Sigmoid colon (tissue), 7 donors: Measurements from ENCODE around the gene SLC39A6. TPM values are rescaled to one million over a fixed set of nuclear protein-coding genes. Genes with fewer than 3 reads are reported as not detected.

Experiments
- DNase-seq: peaks from one replicate; pipeline ENCODE4 v3.0.0-alpha.2; 2019
- H3K27ac ChIP-seq, 4 donors: fragments of 200-600 bp; sonication (generic); one replicate each; pipeline ENCODE4 v1.5.1; 2016 to 2019; ENCODE audit warnings: mild to moderate bottlenecking in 1 of 4
- H3K27me3 ChIP-seq, 3 donors: fragments of 200-600 bp; sonication (generic); one replicate each; pipeline ENCODE4 v1.5.1; 2019; ENCODE audit warnings: mild to moderate bottlenecking in 1 of 3
- H3K36me3 ChIP-seq, 4 donors: fragments of 200-600 bp; sonication (generic); one replicate each; pipeline ENCODE4 v1.5.1; 2016 to 2019
- H3K4me1 ChIP-seq, 4 donors: fragments of 200-600 bp; sonication (generic); one replicate each; pipeline ENCODE4 v1.5.1; 2017 to 2019
- H3K4me3 ChIP-seq, 4 donors: fragments of 200-600 bp; sonication (generic); one replicate each; pipeline ENCODE4 v1.5.1; 2017 to 2019; ENCODE audit warnings: mild to moderate bottlenecking in 2 of 4, moderate library complexity in 1 of 4
- H3K9me3 ChIP-seq, 4 donors: fragments of 200-600 bp in 3 of 4; sonication (generic) in 3 of 4; one replicate each; pipeline versions ENCODE4 v1.5.1 to v1.6.1; 2013 to 2019
- EP300 ChIP-seq, 4 donors: sonication (generic); formaldehyde crosslinking; IDR thresholded peaks; one replicate each; pipeline ENCODE4 v1.6.1; 2017; ENCODE audit warnings: antibody characterized with exemption in 4 of 4
- POLR2A ChIP-seq, 2 donors: fragments of 450-650 bp; IDR thresholded peaks; one replicate each; pipeline ENCODE4 v1.6.1; 2016; ENCODE audit warnings: antibody characterized with exemption in 2 of 2, mild to moderate bottlenecking in 2 of 2, moderate library complexity in 2 of 2
- POLR2AphosphoS5 ChIP-seq, 4 donors: sonication (generic); formaldehyde crosslinking; IDR thresholded peaks; one replicate each; pipeline ENCODE4 v1.6.1; 2017; ENCODE audit warnings: antibody characterized with exemption in 4 of 4
- WGBS, 2 donors: extraction: QIAGEN DNeasy Blood & Tissue Kit; methylation state at CpG; one replicate each; pipeline ENCODE4 v1.1.7; 2013; 5-methylcytosine and 5-hydroxymethylcytosine counted together
- intact Hi-C: fragments of 100-400 bp; cut with DNase I; formaldehyde crosslinking; loops from one replicate; pipeline ENCODE4 v1.15.1; 2023
- polyA plus RNA-seq, 3 donors: library from polyadenylated mRNA; stranded (reverse); fragments of 200-250 nt; gene quantifications; one replicate each; pipeline ENCODE4 v1.2.3, GENCODE V29; 2013
- total RNA-seq, 4 donors: library from RNA; depleted of rRNA; stranded (reverse); fragments of >200 nt; gene quantifications; one replicate each; pipeline ENCODE4 v1.1.0, GENCODE V29; 2016
- TF ChIP-seq, protein P1 (sequence below), 4 experiments: fragments of 450-650 bp in 3 of 4; fragments of 200-600 bp in 1 of 4; IDR thresholded peaks; one replicate each; pipeline ENCODE4 v1.5.1; 2016 to 2019; ENCODE audit warnings: antibody characterized with exemption in 4 of 4, mild to moderate bottlenecking in 3 of 4, moderate library complexity in 2 of 4
- donor health status: healthy with polysubstance abuse.
- donor health status: Bipolar disorder and iron deficiency.
- donor health status: healthy.

The SLC39A6 gene
- total and polyA plus RNA-seq, 7 donors, result 1.8 to 34.6 (median 28.1) TPM

DNA sequence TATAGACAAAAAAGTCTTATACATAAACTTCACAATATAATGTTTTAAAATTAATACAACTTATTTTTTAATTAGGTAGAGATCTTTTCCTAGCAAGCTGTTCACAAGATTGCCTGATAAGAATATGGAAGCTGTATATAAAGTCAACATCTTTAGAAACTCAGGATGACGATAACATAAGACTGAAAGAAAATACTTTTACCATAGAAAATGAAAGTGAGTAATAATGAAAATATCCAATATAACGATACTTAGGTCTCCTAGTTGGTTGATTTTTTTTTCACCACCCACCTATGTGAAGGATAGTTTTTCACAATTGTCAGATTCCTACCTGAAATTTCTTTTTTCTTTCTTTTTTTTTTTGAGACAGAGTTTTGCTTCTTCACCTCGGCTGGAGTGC, 13.6 kb upstream of the SLC39A6 start:
- intact Hi-C loops, result no loop called here
- H3K4me3 ChIP-seq, result no peak overlapping the region
- TF ChIP-seq POLR2AphosphoS5 (IDR thresholded peaks at IDR 0.05), result no peak
- TF ChIP-seq, protein P1, sequence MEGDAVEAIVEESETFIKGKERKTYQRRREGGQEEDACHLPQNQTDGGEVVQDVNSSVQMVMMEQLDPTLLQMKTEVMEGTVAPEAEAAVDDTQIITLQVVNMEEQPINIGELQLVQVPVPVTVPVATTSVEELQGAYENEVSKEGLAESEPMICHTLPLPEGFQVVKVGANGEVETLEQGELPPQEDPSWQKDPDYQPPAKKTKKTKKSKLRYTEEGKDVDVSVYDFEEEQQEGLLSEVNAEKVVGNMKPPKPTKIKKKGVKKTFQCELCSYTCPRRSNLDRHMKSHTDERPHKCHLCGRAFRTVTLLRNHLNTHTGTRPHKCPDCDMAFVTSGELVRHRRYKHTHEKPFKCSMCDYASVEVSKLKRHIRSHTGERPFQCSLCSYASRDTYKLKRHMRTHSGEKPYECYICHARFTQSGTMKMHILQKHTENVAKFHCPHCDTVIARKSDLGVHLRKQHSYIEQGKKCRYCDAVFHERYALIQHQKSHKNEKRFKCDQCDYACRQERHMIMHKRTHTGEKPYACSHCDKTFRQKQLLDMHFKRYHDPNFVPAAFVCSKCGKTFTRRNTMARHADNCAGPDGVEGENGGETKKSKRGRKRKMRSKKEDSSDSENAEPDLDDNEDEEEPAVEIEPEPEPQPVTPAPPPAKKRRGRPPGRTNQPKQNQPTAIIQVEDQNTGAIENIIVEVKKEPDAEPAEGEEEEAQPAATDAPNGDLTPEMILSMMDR (IDR thresholded peaks at IDR 0.05), result no peak
- no peak for TF ChIP-seq POLR2A (IDR thresholded peaks at IDR 0.05)
- TF ChIP-seq EP300 (IDR thresholded peaks at IDR 0.05), result no peak
- no peaks in the 10 kb centered on the region for H3K9me3 ChIP-seq
- 81 to 87% methylated on average over 3 of the region's 3 CpGs for WGBS, 2 donors
- H3K4me1 ChIP-seq, result no peaks in the 10 kb centered on the region
- H3K27me3 ChIP-seq, result no peaks in the 10 kb centered on the region
- no peak overlapping the region for H3K27ac ChIP-seq
- H3K36me3 ChIP-seq, result peaks cover 25 to 98% (median 44%) of the 10 kb centered on the region in 4 donors
- no peak for DNase-seq

DNA sequence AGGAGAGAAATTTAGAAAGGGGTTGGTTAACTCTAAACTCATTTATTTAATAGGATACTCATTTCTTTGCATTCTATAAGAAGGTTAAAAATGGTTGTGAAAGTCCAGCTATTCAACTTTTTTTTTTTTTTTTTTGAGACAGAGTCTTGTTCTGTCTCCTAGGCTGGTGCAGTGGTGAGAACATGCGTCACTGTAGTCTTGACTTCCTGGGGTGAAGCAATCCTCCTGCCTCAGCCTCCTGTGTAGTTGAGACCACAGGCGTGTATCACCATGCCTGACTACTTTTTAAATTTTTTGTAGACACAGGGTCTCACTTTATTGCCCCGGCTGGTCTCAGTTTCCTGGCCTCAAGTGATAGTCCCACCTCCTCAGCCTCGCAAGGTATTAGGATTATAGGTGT, 12.4 kb upstream of the SLC39A6 start:
- TF ChIP-seq POLR2A (IDR thresholded peaks at IDR 0.05) (no peak), POLR2AphosphoS5 (IDR thresholded peaks at IDR 0.05) (no peak), EP300 (IDR thresholded peaks at IDR 0.05) (no peak)
- TF ChIP-seq, protein P1 (IDR thresholded peaks at IDR 0.05), result no peak
- intact Hi-C loops, result no loop called here
- Histone ChIP-seq H3K9me3 (no peaks in the 10 kb centered on the region), H3K27me3 (no peaks in the 10 kb centered on the region), H3K4me3 (no peak overlapping the region), H3K4me1 (no peaks in the 10 kb centered on the region), H3K36me3 (peaks cover 18 to 98% (median 40%) of the 10 kb centered on the region in 4 donors), H3K27ac (no peak overlapping the region)
- no peak for DNase-seq
- 97% methylated on average over 4 of the region's 4 CpGs for WGBS, 2 donors

DNA sequence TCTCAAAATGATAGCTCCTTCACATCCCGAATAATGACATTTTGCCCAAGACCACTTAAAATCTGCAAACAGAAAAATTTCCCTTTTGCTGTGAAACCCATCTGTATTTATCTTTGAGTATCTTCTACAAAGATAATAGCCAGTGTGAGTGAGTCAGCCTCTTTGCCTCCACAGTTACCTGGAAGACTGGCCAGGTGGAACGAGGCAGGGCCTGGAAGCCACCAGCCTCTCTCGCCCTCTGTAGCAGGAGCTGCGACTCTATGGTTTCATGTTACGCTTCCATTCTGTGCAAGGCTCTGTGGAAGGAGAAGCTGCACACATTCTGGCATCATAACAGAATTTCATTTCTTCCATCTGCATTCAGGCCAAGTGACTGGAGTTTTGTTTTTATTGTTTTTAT, 10.1 kb upstream of the SLC39A6 start:
- Histone ChIP-seq H3K4me1 (no peaks in the 10 kb centered on the region), H3K27me3 (no peaks in the 10 kb centered on the region), H3K9me3 (no peaks in the 10 kb centered on the region), H3K36me3 (peaks cover 11 to 91% (median 27%) of the 10 kb centered on the region in 4 donors), H3K27ac (no peak overlapping the region), H3K4me3 (no peak overlapping the region)
- 94 to 96% methylated on average over 5 of the region's 5 CpGs for WGBS, 2 donors
- intact Hi-C loops, result no loop called here
- TF ChIP-seq POLR2A (IDR thresholded peaks at IDR 0.05) (no peak), EP300 (IDR thresholded peaks at IDR 0.05) (no peak), POLR2AphosphoS5 (IDR thresholded peaks at IDR 0.05) (no peak)
- TF ChIP-seq, protein P1 (IDR thresholded peaks at IDR 0.05), result no peak
- no peak for DNase-seq

DNA sequence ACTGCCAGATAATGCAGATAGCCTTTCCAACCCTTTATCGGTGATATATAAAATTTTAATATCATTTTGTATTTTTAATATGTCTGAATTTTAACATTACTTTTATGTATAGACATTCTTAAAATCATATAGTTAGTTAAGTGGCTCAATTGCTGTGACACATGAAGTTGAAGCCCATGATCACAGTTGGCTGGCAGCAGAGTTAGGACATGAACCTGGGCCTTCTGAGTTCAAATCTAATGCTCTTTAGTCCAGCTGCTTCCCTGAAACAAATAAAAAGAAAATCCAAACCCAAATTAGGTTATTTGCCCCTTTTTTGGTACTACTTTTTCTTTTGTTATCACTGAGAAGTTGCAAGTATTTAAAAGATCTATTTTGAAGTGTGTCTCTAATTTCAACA, 6.1 kb upstream of the SLC39A6 start:
- Histone ChIP-seq H3K4me1 (peaks cover 0 to 32% (median 24%) of the 10 kb centered on the region in 4 donors), H3K27ac (no peak overlapping the region), H3K4me3 (no peak overlapping the region), H3K9me3 (no peaks in the 10 kb centered on the region), H3K36me3 (peaks cover 3 to 58% (median 12%) of the 10 kb centered on the region in 4 donors), H3K27me3 (no peaks in the 10 kb centered on the region)
- TF ChIP-seq, protein P1 (IDR thresholded peaks at IDR 0.05), result no peak
- WGBS, 2 donors, result 95 to 98% methylated on average over 1 of the region's 1 CpG
- intact Hi-C loops, result no loop called here
- DNase-seq, result no peak

DNA sequence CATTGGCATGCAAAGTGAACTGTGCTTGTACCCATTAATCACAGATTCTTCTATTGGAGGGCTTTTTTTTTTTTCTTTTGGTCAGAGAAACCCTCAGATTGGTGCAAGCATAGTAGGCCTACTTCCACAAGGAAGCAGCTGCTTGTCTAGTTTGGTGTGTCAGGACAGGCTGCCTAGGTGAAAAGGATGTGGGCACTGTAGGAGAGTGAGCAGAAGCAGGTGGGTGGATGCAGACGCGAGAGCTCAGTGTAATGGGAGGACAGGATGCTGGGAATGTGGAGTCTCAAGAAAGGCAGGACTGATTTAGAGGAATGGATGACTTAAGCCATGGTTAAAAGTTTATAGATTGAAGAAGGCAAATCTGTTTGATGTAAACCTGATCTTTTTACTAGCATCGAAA, 3.6 kb upstream of the SLC39A6 start:
- Histone ChIP-seq H3K4me1 (peaks cover 6 to 39% (median 30%) of the 10 kb centered on the region in 4 donors), H3K4me3 (no peak overlapping the region), H3K27ac (no peak overlapping the region), H3K9me3 (no peaks in the 10 kb centered on the region), H3K36me3 (peaks cover 0 to 32% (median 2%) of the 10 kb centered on the region in 4 donors), H3K27me3 (no peaks in the 10 kb centered on the region)
- TF ChIP-seq POLR2AphosphoS5 (IDR thresholded peaks at IDR 0.05) (no peak), POLR2A (IDR thresholded peaks at IDR 0.05) (no peak), EP300 (IDR thresholded peaks at IDR 0.05) (no peak)
- TF ChIP-seq, protein P1 (IDR thresholded peaks at IDR 0.05), result no peak
- WGBS, 2 donors, result 78 to 89% methylated on average over 3 of the region's 3 CpGs
- no peak for DNase-seq
- intact Hi-C loops, result loop anchor here (5.0 kb wide), 1 partner anchor 45 kb away; no protein-coding TSS in a partner anchor
